ENCODE measurements around the gene USP6NL.

USP6NL gene

GRCh38 chr10:11424456-11425295 lies 186.8 kb downstream of the USP6NL start:
- TF ChIP-seq, protein P1, sequence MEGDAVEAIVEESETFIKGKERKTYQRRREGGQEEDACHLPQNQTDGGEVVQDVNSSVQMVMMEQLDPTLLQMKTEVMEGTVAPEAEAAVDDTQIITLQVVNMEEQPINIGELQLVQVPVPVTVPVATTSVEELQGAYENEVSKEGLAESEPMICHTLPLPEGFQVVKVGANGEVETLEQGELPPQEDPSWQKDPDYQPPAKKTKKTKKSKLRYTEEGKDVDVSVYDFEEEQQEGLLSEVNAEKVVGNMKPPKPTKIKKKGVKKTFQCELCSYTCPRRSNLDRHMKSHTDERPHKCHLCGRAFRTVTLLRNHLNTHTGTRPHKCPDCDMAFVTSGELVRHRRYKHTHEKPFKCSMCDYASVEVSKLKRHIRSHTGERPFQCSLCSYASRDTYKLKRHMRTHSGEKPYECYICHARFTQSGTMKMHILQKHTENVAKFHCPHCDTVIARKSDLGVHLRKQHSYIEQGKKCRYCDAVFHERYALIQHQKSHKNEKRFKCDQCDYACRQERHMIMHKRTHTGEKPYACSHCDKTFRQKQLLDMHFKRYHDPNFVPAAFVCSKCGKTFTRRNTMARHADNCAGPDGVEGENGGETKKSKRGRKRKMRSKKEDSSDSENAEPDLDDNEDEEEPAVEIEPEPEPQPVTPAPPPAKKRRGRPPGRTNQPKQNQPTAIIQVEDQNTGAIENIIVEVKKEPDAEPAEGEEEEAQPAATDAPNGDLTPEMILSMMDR (IDR thresholded peaks at IDR 0.05; ENCODE audit: control insufficient read depth, insufficient read depth, low read depth, low read length, missing control alignments): peak; percentile 89
- no peak overlapping the region for H3K4me3 ChIP-seq (ENCODE audit: control insufficient read depth, low read depth, low read length)
- peak; percentile 17 for DNase-seq (ENCODE audit: low read depth)

DNA sequence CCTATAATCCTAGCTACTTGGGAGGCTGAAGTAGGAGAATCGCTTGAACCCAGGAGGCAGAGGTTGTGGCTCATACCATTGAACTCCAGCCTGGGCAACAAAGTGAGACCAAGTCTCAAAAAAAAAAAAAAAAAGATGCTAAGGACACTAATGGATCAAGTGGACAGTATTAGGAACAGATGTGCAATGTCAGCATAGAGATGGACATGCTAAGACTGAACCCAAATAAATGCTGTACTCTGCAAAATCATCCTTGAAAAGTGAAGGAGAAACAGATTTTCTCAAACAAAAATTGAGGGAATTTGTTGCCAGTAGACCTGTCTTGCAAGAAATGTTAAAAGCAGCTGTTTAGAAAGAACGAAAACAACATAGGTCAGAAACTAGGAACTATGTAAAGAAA lies 194.5 kb downstream of the USP6NL start:
- no peak overlapping the region for H3K4me3 ChIP-seq (ENCODE audit: control insufficient read depth, low read depth, low read length)
- TF ChIP-seq, protein P1 (IDR thresholded peaks at IDR 0.05; ENCODE audit: control insufficient read depth, insufficient read depth, low read depth, low read length, missing control alignments): no peak
- no peak for DNase-seq (ENCODE audit: low read depth)

DNA sequence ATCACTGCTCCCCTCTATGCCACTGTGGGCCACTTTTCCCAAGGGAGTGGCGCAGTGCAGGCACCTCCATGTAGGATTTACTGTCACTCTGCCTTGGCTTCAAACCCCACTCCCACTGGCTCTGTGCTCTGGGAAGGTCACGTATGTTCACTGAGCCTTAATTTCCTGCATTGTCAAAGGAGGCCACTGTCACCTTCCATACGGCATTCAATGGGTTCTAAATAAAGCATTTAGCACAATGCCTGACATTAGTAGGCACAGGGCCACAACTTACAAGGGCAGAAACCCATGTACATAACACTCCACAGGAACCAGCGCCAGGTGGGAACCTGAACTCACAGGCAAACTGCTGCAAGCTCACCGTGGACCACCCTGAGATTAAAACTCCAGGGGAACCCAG lies 196.4 kb downstream of the USP6NL start:
- no peak overlapping the region for H3K4me3 ChIP-seq (ENCODE audit: control insufficient read depth, low read depth, low read length)
- no peak for DNase-seq (ENCODE audit: low read depth)
- TF ChIP-seq, protein P1 (IDR thresholded peaks at IDR 0.05; ENCODE audit: control insufficient read depth, insufficient read depth, low read depth, low read length, missing control alignments): no peak

GRCh38 chr10:11414314-11415038 lies 197.0 kb downstream of the USP6NL start:
- no peak for DNase-seq (ENCODE audit: low read depth)
- no peak overlapping the region for H3K4me3 ChIP-seq (ENCODE audit: control insufficient read depth, low read depth, low read length)
- TF ChIP-seq, protein P1 (IDR thresholded peaks at IDR 0.05; ENCODE audit: control insufficient read depth, insufficient read depth, low read depth, low read length, missing control alignments): no peak

GRCh38 chr10:11411926-11412545 lies 199.4 kb downstream of the USP6NL start:
- H3K4me3 ChIP-seq (ENCODE audit: control insufficient read depth, low read depth, low read length): no peak overlapping the region
- no peak for DNase-seq (ENCODE audit: low read depth)
- TF ChIP-seq, protein P1 (IDR thresholded peaks at IDR 0.05; ENCODE audit: control insufficient read depth, insufficient read depth, low read depth, low read length, missing control alignments): no peak

DNA sequence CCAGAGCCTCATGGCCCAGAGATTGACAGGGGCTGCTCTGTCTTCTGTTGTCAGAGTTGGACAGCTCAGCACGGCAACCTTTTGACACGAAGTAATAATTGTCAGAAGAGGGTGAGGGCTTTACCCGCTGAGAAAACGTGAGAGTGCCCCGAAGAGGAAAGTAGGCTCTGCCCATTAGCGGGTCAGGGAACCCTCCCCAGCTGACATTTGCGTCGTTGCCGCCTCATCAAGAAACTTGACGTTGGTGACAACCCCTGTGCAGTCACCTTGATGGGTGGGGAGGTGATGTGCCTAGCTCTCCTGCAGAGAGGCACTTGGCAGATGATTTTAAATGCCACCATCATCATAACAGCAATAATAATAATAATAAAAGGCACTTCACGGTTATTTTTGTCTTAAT lies 202.1 kb downstream of the USP6NL start:
- no peak for DNase-seq (ENCODE audit: low read depth)
- TF ChIP-seq, protein P1 (IDR thresholded peaks at IDR 0.05; ENCODE audit: control insufficient read depth, insufficient read depth, low read depth, low read length, missing control alignments): no peak
- no peak overlapping the region for H3K4me3 ChIP-seq (ENCODE audit: control insufficient read depth, low read depth, low read length)
